GM10847 (cell line): Measurements from ENCODE around the gene NDC1.

ENCODE experiments used
- POLR2A ChIP-seq: IDR thresholded peaks from 2 replicates; pipeline ENCODE4 v1.6.1; 2011; ENCODE audit not compliant: insufficient read length; ENCODE audit errors: extremely low read depth

NDC1 gene

GRCh38 chr1:53730224-53730865 lies 107.8 kb downstream of the NDC1 start:
- TF ChIP-seq POLR2A, result no peak

- no peak for TF ChIP-seq POLR2A
These were observed 108.5 kb downstream of the NDC1 start for GRCh38 chr1:53729456-53730223.

- no peak for TF ChIP-seq POLR2A
These were observed 109.2 kb downstream of the NDC1 start for GRCh38 chr1:53728702-53729455.

GRCh38 chr1:53728196-53728595 lies 109.9 kb downstream of the NDC1 start:
- TF ChIP-seq POLR2A, result no peak

- no peak for TF ChIP-seq POLR2A
These were observed 110.5 kb downstream of the NDC1 start for GRCh38 chr1:53727461-53728092.

GRCh38 chr1:53726009-53726600 lies 112.0 kb downstream of the NDC1 start:
- TF ChIP-seq POLR2A, result no peak

GRCh38 chr1:53725238-53725689 lies 112.8 kb downstream of the NDC1 start:
- TF ChIP-seq POLR2A, result no peak

GRCh38 chr1:53722025-53722424 lies 116.1 kb downstream of the NDC1 start:
- no peak for TF ChIP-seq POLR2A

- TF ChIP-seq POLR2A, result no peak
These were observed 117.0 kb downstream of the NDC1 start for GRCh38 chr1:53721088-53721487.

GRCh38 chr1:53719469-53719868 lies 118.6 kb downstream of the NDC1 start:
- TF ChIP-seq POLR2A, result no peak

GRCh38 chr1:53718443-53718842 lies 119.7 kb downstream of the NDC1 start:
- no peak for TF ChIP-seq POLR2A

GRCh38 chr1:53717025-53717804 lies 120.9 kb downstream of the NDC1 start:
- no peak for TF ChIP-seq POLR2A

- TF ChIP-seq POLR2A, result no peak
These were observed 121.9 kb downstream of the NDC1 start for GRCh38 chr1:53716150-53716549.

- TF ChIP-seq POLR2A, result no peak
These were observed 122.6 kb downstream of the NDC1 start for GRCh38 chr1:53715478-53715877.
